ENCODE data around the gene PPAN.

The PPAN gene

DNA sequence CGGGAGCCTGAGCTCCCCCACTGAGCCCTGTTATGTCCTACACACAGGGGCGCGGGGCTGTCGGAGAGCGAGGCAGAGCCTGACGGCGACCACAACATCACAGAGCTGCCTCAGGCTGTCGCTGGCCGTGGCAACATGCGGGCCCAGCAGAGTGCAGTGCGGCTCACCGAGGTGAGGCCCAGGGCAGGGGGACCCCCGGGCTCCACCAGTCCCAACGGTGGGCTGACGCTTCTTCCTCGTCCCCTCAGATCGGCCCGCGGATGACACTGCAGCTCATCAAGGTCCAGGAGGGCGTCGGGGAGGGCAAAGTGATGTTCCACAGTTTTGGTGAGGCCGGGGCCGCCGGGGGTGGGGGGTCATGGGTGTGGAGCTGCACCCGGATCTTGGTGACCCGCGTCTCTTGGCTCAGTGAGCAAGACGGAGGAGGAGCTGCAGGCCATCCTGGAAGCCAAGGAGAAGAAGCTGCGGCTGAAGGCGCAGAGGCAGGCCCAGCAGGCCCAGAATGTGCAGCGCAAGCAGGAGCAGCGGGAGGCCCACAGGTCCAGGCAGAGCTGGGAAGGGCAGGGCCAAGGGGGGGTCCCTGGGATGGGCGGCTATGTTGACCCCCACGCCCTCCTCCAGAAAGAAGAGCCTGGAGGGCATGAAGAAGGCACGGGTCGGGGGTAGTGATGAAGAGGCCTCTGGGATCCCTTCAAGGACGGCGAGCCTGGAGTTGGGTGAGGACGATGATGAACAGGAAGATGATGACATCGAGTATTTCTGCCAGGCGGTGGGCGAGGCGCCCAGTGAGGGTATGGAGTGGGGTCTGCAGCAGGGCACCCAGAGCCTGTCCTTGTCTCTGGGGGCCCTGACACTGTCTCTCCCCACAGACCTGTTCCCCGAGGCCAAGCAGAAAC is 4.2 kb downstream of the PPAN start:
- peaks cover 59% of the 10 kb centered on the region for H3K36me3 ChIP-seq (ENCODE audit: insufficient read depth, low read depth, low read length)
- no peak overlapping the region for H3K4me3 ChIP-seq (ENCODE audit: low read length)
- no peaks in the 10 kb centered on the region for H3K27me3 ChIP-seq (ENCODE audit: insufficient read depth, low read length)
- H3K4me1 ChIP-seq (ENCODE audit: insufficient read depth, low read length): no peaks in the 10 kb centered on the region; the same call in 1 of the 2 replicates
- no peaks in the 10 kb centered on the region for H3K9me3 ChIP-seq (ENCODE audit: insufficient read depth, low read depth, low read length)
- H3K9ac ChIP-seq (ENCODE audit: low read depth, low read length): no peak overlapping the region
- no peak overlapping the region for H3K27ac ChIP-seq (ENCODE audit: low read length)

GRCh38 chr19:10110972-10111317 is 4.8 kb downstream of the PPAN start:
- peaks cover 65% of the 10 kb centered on the region for H3K36me3 ChIP-seq (ENCODE audit: insufficient read depth, low read depth, low read length)
- H3K9me3 ChIP-seq (ENCODE audit: insufficient read depth, low read depth, low read length): no peaks in the 10 kb centered on the region
- H3K9ac ChIP-seq (ENCODE audit: low read depth, low read length): no peak overlapping the region
- H3K4me3 ChIP-seq (ENCODE audit: low read length): no peak overlapping the region
- no peaks in the 10 kb centered on the region; the same call in 1 of the 2 replicates for H3K4me1 ChIP-seq (ENCODE audit: insufficient read depth, low read length)
- no peaks in the 10 kb centered on the region for H3K27me3 ChIP-seq (ENCODE audit: insufficient read depth, low read length)
- no peak overlapping the region for H3K27ac ChIP-seq (ENCODE audit: low read length)

- H3K4me1 ChIP-seq (ENCODE audit: insufficient read depth, low read length): no peaks in the 10 kb centered on the region; the same call in 1 of the 2 replicates
- no peak within 1 kb of the TSS for H3K4me3 ChIP-seq (ENCODE audit: low read length)
- H3K9ac ChIP-seq (ENCODE audit: low read depth, low read length): no peak within 1 kb of the TSS
- H3K9me3 ChIP-seq (ENCODE audit: insufficient read depth, low read depth, low read length): no peaks in the 10 kb centered on the region
- H3K36me3 ChIP-seq (ENCODE audit: insufficient read depth, low read depth, low read length): peaks cover 70% of the 10 kb centered on the region
- no peak within 1 kb of the TSS for H3K27ac ChIP-seq (ENCODE audit: low read length)
- no peaks in the 10 kb centered on the region for H3K27me3 ChIP-seq (ENCODE audit: insufficient read depth, low read length)
These were observed 5.2 kb downstream of the PPAN start, which contains the start of gene P2RY11 for GRCh38 chr19:10111405-10111811. Gene P2RY11, plus strand, starts transcription at chr19:10111693. Its CDS starts 29 bp downstream, at chr19:10111722.

GRCh38 chr19:10112037-10112761 is 6.0 kb downstream of the PPAN start:
- Histone ChIP-seq H3K4me3 (ENCODE audit: low read length) (no peak overlapping the region), H3K36me3 (ENCODE audit: insufficient read depth, low read depth, low read length) (peaks cover 76% of the 10 kb centered on the region), H3K9me3 (ENCODE audit: insufficient read depth, low read depth, low read length) (no peaks in the 10 kb centered on the region), H3K27me3 (ENCODE audit: insufficient read depth, low read length) (no peaks in the 10 kb centered on the region), H3K4me1 (ENCODE audit: insufficient read depth, low read length) (no peaks in the 10 kb centered on the region; the same call in 1 of the 2 replicates), H3K9ac (ENCODE audit: low read depth, low read length) (no peak overlapping the region), H3K27ac (ENCODE audit: low read length) (no peak overlapping the region)

DNA sequence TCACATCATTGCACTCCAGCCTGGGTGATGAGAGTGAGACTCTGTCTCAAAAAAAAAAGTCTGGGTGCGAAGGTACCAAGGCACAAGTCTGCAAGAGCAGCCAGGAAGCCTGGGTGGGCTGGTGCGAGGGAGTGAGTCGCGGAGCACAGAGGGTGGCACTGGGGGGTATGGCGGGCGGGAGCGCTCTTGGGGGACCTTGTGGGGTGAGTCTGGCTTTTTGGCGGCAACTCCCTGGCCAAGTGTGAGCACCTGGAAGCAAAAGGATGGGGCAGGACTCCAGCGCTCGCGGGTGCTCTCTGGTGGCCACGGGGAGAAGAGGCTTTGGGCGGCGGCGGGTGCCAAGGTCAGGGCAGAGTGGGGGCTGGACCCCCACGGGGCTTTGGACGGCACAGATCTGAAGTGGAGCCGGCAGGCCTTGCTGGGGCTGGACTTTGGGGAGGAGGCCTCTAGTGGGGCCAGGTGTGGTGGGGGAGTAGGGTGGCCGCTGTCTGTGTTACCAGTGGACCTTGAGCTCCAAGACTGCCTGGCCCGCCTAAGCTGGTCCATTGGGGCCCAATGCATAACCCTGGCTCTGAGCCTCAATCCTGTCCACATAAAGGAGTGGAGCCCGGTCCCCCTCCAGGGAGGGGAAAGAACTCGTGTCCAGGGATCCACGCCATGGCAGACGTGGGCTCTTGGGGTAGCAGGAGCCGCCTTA is 6.9 kb downstream of the PPAN start:
- Histone ChIP-seq H3K9ac (ENCODE audit: low read depth, low read length) (no peak overlapping the region), H3K4me1 (ENCODE audit: insufficient read depth, low read length) (no peaks in the 10 kb centered on the region)

DNA sequence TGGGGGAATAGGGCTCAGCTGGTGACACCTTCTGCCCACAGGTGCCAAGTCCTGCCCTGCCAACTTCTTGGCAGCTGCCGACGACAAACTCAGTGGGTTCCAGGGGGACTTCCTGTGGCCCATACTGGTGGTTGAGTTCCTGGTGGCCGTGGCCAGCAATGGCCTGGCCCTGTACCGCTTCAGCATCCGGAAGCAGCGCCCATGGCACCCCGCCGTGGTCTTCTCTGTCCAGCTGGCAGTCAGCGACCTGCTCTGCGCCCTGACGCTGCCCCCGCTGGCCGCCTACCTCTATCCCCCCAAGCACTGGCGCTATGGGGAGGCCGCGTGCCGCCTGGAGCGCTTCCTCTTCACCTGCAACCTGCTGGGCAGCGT is 7.4 kb downstream of the PPAN start:
- Histone ChIP-seq H3K4me1 (ENCODE audit: insufficient read depth, low read length) (no peaks in the 10 kb centered on the region), H3K27ac (ENCODE audit: low read length) (no peak overlapping the region), H3K4me3 (ENCODE audit: low read length) (no peak overlapping the region), H3K9me3 (ENCODE audit: insufficient read depth, low read depth, low read length) (no peaks in the 10 kb centered on the region), H3K27me3 (ENCODE audit: insufficient read depth, low read length) (no peaks in the 10 kb centered on the region), H3K9ac (ENCODE audit: low read depth, low read length) (no peak overlapping the region), H3K36me3 (ENCODE audit: insufficient read depth, low read depth, low read length) (peaks cover 76% of the 10 kb centered on the region)

More for the DNA sequence above, 6.9 kb downstream of the PPAN start:
- H3K36me3 ChIP-seq (ENCODE audit: insufficient read depth, low read depth, low read length): peaks cover 76% of the 10 kb centered on the region
- H3K27me3 ChIP-seq (ENCODE audit: insufficient read depth, low read length): no peaks in the 10 kb centered on the region
- H3K9me3 ChIP-seq (ENCODE audit: insufficient read depth, low read depth, low read length): no peaks in the 10 kb centered on the region
- no peak overlapping the region for H3K4me3 ChIP-seq (ENCODE audit: low read length)
- H3K27ac ChIP-seq (ENCODE audit: low read length): no peak overlapping the region

DNA sequence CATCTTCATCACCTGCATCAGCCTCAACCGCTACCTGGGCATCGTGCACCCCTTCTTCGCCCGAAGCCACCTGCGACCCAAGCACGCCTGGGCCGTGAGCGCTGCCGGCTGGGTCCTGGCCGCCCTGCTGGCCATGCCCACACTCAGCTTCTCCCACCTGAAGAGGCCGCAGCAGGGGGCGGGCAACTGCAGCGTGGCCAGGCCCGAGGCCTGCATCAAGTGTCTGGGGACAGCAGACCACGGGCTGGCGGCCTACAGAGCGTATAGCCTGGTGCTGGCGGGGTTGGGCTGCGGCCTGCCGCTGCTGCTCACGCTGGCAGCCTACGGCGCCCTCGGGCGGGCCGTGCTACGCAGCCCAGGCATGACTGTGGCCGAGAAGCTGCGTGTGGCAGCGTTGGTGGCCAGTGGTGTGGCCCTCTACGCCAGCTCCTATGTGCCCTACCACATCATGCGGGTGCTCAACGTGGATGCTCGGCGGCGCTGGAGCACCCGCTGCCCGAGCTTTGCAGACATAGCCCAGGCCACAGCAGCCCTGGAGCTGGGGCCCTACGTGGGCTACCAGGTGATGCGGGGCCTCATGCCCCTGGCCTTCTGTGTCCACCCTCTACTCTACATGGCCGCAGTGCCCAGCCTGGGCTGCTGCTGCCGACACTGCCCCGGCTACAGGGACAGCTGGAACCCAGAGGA is 7.9 kb downstream of the PPAN start:
- Histone ChIP-seq H3K9ac (ENCODE audit: low read depth, low read length) (no peak overlapping the region), H3K4me3 (ENCODE audit: low read length) (no peak overlapping the region), H3K27me3 (ENCODE audit: insufficient read depth, low read length) (no peaks in the 10 kb centered on the region), H3K9me3 (ENCODE audit: insufficient read depth, low read depth, low read length) (no peaks in the 10 kb centered on the region), H3K4me1 (ENCODE audit: insufficient read depth, low read length) (peaks cover 4% of the 10 kb centered on the region), H3K36me3 (ENCODE audit: insufficient read depth, low read depth, low read length) (peaks cover 71% of the 10 kb centered on the region), H3K27ac (ENCODE audit: low read length) (no peak overlapping the region)

DNA sequence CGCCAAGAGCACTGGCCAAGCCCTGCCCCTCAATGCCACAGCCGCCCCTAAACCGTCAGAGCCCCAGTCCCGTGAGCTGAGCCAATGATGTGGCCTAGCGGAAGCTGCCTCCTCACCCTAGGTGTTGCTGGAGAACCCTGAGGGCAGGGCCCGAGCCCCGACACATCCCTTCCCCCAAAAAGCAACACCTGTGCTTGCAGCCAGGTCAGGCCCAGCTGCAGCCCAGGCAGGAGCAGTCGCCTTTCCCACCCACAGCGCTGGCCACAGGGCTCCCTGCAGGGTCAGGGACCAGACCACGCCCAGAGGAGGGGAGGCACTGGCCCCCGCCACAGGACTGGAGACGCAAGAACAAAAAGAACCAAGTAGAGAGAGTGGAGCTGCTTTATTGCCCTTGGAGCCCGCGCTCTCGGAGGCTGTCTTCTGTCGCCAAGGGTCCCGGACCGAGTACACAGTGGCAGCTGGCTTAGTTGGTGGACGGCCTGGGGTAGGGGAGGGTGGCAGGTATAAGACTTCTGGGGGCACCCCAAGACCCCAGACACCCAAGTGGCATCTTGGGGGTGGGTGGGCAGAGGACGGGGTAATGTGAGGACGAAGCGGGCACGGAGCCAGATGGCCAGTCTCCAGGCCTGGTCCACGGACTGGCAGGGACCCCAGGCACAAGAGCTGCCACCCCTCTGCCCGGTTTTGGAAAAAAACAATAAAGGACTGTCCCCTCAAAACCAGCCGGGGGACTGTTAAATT is 8.7 kb downstream of the PPAN start:
- H3K4me1 ChIP-seq (ENCODE audit: insufficient read depth, low read length): peaks cover 4% of the 10 kb centered on the region
- no peak overlapping the region for H3K9ac ChIP-seq (ENCODE audit: low read depth, low read length)
- H3K4me3 ChIP-seq (ENCODE audit: low read length): no peak overlapping the region
- no peak overlapping the region for H3K27ac ChIP-seq (ENCODE audit: low read length)
- peaks cover 64% of the 10 kb centered on the region for H3K36me3 ChIP-seq (ENCODE audit: insufficient read depth, low read depth, low read length)
- H3K27me3 ChIP-seq (ENCODE audit: insufficient read depth, low read length): no peaks in the 10 kb centered on the region
- H3K9me3 ChIP-seq (ENCODE audit: insufficient read depth, low read depth, low read length): no peaks in the 10 kb centered on the region

GRCh38 chr19:10115392-10116084 is 9.4 kb downstream of the PPAN start:
- no peak overlapping the region for H3K27ac ChIP-seq (ENCODE audit: low read length)
- no peaks in the 10 kb centered on the region for H3K9me3 ChIP-seq (ENCODE audit: insufficient read depth, low read depth, low read length)
- no peak overlapping the region for H3K9ac ChIP-seq (ENCODE audit: low read depth, low read length)
- peaks cover 4% of the 10 kb centered on the region for H3K4me1 ChIP-seq (ENCODE audit: insufficient read depth, low read length)
- no peak overlapping the region for H3K4me3 ChIP-seq (ENCODE audit: low read length)
- H3K27me3 ChIP-seq (ENCODE audit: insufficient read depth, low read length): no peaks in the 10 kb centered on the region
- peaks cover 57% of the 10 kb centered on the region for H3K36me3 ChIP-seq (ENCODE audit: insufficient read depth, low read depth, low read length)

DNA sequence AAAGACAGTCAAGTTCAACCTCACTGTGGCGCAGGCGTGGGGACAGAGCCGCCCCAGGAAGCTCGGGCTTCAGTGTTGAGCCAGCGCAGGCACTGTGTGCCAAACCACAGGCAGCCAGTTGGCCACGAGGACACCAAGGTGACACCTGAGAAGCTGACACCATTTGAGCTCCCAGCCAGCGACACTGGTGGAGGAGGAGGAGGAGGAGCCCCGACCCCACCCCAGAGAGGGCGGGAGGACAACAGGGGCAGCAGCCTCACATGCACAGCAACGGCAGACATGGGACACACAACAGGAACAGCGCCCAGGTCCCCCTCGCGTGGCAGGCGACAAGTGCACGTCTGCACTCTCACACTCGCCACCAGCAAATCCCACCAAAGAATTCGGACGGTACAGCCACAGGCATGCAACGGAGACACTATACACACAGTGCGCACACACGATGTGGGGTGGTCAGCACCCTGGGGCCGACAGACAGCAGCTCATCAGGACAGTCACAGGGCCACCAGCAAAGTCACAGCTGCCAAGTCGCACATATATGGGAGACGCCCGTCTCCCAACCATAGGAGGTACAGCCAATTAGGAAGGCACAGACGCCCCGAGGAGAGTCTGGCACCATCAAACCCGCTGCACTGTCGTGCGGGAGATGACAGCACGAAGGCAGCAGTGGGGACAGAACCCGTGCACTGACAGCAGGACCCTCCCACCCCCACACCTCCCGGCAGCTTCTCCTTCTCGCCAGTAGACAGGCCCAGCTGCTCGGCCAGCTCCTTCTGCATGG is 10.1 kb downstream of the PPAN start:
- H3K4me3 ChIP-seq (ENCODE audit: low read length): no peak overlapping the region
- no peak overlapping the region for H3K9ac ChIP-seq (ENCODE audit: low read depth, low read length)
- H3K4me1 ChIP-seq (ENCODE audit: insufficient read depth, low read length): peaks cover 4% of the 10 kb centered on the region
- H3K9me3 ChIP-seq (ENCODE audit: insufficient read depth, low read depth, low read length): no peaks in the 10 kb centered on the region
- no peak overlapping the region for H3K27ac ChIP-seq (ENCODE audit: low read length)
- peaks cover 50% of the 10 kb centered on the region for H3K36me3 ChIP-seq (ENCODE audit: insufficient read depth, low read depth, low read length)
- no peaks in the 10 kb centered on the region for H3K27me3 ChIP-seq (ENCODE audit: insufficient read depth, low read length)
